OCI-LY3 (cell line): ENCODE results near the gene NUDT9.

Source experiments
- EZH2phosphoT487 ChIP-seq: fragments of 200-600 bp; shearing (Covaris generic); IDR thresholded peaks from 2 replicates; pipeline ENCODE4 v1.6.1; 2018; ENCODE audit warnings: antibody characterized with exemption, mixed run types, low read depth
- TF ChIP-seq, protein P1 (sequence below): fragments of 200-600, 300-600 bp; sonication (generic); IDR thresholded peaks from 2 replicates; pipeline ENCODE4 v1.5.1; 2014; ENCODE audit warnings: antibody characterized with exemption, low read length, low read depth

DNA sequence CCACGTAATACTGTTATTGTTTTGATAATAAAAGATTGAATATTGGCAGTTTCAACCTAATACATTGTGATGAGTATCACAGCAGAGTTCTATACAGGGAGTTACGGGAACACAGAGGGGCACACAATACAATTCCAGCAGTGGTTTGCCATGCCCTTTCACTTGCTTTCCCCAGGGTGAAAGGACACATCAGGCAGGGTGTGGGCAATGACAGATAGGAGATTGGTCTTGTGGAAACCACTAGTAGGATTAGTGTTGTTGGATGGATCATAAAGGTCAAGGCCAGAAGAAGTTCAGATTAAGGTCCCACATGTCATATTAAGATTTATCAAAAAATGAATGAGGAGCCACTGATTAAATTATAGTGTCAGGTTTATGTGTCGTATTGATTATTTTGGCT lies 39.4 kb upstream of the NUDT9 start:
- TF ChIP-seq, protein P1, sequence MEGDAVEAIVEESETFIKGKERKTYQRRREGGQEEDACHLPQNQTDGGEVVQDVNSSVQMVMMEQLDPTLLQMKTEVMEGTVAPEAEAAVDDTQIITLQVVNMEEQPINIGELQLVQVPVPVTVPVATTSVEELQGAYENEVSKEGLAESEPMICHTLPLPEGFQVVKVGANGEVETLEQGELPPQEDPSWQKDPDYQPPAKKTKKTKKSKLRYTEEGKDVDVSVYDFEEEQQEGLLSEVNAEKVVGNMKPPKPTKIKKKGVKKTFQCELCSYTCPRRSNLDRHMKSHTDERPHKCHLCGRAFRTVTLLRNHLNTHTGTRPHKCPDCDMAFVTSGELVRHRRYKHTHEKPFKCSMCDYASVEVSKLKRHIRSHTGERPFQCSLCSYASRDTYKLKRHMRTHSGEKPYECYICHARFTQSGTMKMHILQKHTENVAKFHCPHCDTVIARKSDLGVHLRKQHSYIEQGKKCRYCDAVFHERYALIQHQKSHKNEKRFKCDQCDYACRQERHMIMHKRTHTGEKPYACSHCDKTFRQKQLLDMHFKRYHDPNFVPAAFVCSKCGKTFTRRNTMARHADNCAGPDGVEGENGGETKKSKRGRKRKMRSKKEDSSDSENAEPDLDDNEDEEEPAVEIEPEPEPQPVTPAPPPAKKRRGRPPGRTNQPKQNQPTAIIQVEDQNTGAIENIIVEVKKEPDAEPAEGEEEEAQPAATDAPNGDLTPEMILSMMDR = no peak
- TF ChIP-seq EZH2phosphoT487 = no peak
